Epithelial cell of esophagus (primary cell): ENCODE data around the gene TCP1.
A peak's percentile ranks its signal among the peaks of the same experiment; 100 is the strongest.
"Not testable (repeated sequence)": the region's sequence is repeated elsewhere in the genome, so short reads cannot be mapped to it uniquely, and the experiment has no call there.

ENCODE experiments used
- DNase-seq: peaks from one replicate; pipeline ENCODE4 v3.0.0; 2010; ENCODE audit warnings: low read depth
- H3K4me3 ChIP-seq: 2 replicates; pipeline ENCODE4 v1.5.1; 2011; ENCODE audit warnings: mild to moderate bottlenecking, low read length, control low read depth
- TF ChIP-seq, protein P1 (sequence below): IDR thresholded peaks from 2 replicates; pipeline ENCODE4 v1.5.1; 2011; ENCODE audit warnings: low read depth, mild to moderate bottlenecking, low read length, control low read depth, inconsistent platforms; ENCODE audit not compliant: insufficient read depth; ENCODE audit errors: missing control alignments

Gene TCP1

DNA sequence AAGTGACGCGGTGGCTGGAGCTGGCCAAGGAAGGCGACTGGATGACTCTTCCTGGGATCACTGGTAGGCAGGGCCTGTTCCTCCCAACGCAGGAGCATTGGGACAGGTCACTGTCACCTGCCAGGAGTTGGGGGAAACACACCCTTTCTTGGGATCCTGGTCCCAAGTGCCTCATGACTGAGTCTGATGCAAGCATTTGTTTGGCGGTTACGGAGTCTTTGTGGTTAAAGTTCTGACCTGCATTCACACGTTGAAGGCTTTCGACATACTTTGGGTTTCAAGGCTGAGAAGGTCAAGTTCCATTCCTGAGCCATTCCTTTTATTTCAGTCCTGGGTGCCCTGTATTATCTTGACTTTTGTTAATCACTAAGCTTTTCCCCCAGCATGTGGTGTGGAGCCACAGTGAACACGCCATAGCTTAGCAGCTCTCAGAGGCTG, 16.6 kb upstream of the TCP1 start:
- DNase-seq, result peak; percentile 64
- TF ChIP-seq, protein P1, sequence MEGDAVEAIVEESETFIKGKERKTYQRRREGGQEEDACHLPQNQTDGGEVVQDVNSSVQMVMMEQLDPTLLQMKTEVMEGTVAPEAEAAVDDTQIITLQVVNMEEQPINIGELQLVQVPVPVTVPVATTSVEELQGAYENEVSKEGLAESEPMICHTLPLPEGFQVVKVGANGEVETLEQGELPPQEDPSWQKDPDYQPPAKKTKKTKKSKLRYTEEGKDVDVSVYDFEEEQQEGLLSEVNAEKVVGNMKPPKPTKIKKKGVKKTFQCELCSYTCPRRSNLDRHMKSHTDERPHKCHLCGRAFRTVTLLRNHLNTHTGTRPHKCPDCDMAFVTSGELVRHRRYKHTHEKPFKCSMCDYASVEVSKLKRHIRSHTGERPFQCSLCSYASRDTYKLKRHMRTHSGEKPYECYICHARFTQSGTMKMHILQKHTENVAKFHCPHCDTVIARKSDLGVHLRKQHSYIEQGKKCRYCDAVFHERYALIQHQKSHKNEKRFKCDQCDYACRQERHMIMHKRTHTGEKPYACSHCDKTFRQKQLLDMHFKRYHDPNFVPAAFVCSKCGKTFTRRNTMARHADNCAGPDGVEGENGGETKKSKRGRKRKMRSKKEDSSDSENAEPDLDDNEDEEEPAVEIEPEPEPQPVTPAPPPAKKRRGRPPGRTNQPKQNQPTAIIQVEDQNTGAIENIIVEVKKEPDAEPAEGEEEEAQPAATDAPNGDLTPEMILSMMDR, result no peak
- H3K4me3 ChIP-seq, result no peak overlapping the region

DNA sequence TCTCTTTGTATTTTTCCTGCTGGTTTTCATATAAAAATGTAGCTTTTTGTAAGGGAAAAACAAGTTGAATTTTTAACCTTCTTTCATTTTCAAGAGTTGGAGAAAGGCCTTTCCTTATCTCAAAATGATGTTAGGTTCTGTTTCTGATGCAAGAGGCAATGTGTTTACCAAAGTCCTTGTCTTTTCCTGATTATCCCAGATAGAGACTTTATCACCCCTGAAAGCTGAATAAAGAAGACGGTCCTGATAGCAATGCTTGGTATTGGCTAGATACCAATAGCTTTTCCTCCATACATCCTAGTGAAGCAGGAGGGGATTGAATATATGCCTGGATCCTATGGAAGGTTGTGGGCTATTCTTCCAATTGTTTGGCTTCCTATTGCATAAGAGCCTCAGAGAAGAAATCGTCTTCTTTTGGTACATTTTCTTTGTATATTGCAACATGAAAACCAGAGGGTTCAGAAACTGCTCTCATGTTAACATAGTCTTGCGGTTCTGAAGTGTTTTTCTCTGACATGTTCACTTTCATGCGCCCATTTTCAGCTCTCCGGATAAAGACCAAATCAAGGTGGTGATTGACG, 16.1 kb upstream of the TCP1 start:
- DNase-seq, result no peak
- no peak overlapping the region for H3K4me3 ChIP-seq

DNA sequence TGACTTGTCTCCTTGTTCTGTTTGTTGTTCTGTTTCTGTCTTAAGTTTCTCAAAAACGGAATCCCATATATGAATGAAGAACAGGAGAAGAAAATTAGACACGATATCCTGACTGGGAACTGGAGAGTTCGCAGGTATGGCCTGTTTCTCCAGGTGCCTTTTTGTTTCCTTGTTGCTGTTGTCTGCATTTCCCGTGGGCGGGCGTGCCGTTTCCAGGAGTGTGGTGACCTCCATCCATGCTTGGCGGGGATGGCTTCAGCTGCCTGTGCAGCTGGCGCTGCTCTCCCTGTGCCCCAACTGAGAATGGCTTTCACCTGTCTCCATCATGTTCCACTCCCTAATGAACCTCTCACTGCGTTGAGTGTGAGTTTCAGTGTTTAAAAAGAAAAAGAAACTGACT, 15.1 kb upstream of the TCP1 start:
- no peak overlapping the region for H3K4me3 ChIP-seq
- DNase-seq, result no peak
- TF ChIP-seq, protein P1, result no peak

More for the DNA sequence above, 16.1 kb upstream of the TCP1 start:
- TF ChIP-seq, protein P1, result no peak

DNA sequence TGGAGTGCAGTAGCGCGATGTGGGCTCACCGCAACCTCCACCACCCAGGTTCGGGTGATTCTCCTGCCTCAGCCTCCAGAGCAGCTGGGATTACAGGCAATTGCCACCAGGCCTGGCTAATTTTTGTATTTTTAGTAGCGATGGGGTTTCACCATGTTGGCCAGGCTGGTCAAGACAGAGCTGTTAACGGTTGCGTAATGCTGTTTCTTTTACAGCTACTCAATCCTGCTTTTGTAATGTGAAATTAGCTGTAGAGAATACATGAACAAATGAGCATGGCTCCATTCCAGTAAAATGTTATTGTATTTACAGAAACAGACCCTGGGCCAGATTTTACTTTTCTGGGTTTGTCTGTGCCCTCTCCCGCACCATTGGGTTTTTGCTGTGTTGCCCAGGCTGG, 12.5 kb upstream of the TCP1 start:
- TF ChIP-seq, protein P1, result no peak
- no peak overlapping the region for H3K4me3 ChIP-seq
- peak; percentile 36 for DNase-seq

DNA sequence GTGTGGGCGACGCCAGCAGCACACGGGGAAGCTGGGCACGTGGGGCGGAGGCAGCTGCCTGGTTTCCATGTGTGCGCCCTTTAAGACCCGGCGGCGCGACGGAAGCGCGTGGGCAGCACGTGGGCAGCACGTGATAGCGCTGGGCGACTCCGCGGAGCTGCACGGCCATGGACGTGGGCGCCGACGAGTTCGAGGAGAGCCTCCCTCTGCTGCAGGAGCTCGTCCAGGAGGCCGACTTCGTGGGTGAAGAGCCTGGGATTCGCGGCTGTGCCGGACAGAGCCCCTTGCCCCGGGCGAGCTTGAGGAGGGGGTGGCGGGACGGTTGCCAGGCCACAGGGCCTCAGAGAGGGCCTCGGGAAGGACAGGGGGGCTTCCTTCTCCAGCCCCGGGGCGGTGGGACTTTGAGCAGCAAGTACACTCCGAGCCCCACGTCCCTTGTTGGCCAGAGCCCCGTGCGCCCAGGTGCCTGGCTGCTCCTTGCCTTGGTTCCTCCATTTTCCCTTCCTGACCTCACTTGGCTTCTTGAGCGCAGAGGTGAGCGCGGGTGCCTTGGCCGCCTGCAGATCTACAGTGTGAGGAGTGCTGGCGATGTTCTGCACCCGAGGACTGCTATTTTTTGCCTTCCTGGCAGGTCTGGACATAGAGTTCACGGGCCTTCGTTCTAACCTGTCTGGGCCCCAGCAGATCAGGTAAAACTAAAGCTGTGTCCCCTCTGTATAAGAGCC, 10.9 kb upstream of the TCP1 start, which contains the start of gene PNLDC1:
TSS of gene PNLDC1 (plus strand) at position 136 of the 725 bp plus-strand sequence. CDS start at position 168, 32 bp downstream.
- TF ChIP-seq, protein P1, result no peak

DNA sequence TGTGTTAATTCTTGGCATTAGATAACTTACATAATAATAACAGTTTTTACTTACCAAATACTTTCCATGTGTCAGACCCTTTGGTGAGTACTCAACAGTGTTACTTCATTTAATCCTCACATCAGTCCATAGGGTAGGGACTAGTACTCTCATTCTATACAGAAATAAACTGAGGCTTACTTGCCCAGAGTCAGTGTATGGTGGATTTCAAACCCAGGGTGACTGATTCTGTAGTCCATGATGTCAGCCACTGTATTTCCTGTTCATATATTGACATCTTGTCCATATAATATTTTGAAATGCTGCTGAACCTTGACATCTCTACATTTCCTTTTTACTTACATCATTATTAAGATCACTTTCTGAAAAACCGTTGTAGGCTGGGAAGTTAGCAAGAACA, 8.2 kb upstream of the TCP1 start:
- TF ChIP-seq, protein P1, result no peak
- no peak overlapping the region for H3K4me3 ChIP-seq

More for the DNA sequence above, 10.9 kb upstream of the TCP1 start, which contains the start of gene PNLDC1:
- DNase-seq, result no peak
- H3K4me3 ChIP-seq, result no peak within 1 kb of the TSS

DNA sequence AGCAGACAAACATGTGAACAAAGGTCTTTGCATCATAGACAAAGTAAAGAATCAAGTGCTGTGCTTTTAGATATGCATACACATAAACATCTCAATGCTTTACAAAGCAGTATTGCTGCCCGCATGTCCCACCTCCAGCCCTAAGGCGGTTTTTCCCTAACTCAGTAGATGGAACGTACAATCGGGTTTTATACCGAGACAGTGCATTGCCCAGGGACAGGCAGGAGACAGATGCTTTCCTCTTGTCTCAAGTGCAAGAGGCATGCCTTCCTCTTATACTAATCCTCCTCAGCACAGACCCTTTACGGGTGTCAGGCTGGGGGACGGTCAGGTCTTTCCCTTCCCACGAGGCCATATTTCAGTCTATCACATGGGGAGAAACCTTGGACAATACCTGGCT, 5.6 kb upstream of the TCP1 start:
- not testable (repeated sequence) for H3K4me3 ChIP-seq, DNase-seq

More for the DNA sequence above, 8.2 kb upstream of the TCP1 start:
- no peak for DNase-seq
